Measurements from ENCODE around the gene ATP11C.

- TF ChIP-seq ZNF138 (CRISPR knock-in tag; conservative IDR thresholded peaks at IDR 0.05) (no peak), TEAD1 (CRISPR knock-in tag; IDR thresholded peaks at IDR 0.05) (no peak), NR2C2 (CRISPR knock-in tag; IDR thresholded peaks at IDR 0.05) (no peak), CTCF (IDR thresholded peaks at IDR 0.05) (no peak), CREM (CRISPR knock-in tag; IDR thresholded peaks at IDR 0.05) (no peak), TEAD4 (CRISPR knock-in tag; IDR thresholded peaks at IDR 0.05) (no peak), ATF6 (CRISPR knock-in tag; IDR thresholded peaks at IDR 0.05) (no peak), SP1 (CRISPR knock-in tag; conservative IDR thresholded peaks at IDR 0.05) (no peak), MYBL2 (CRISPR knock-in tag; IDR thresholded peaks at IDR 0.05) (no peak), MAX (CRISPR knock-in tag; IDR thresholded peaks at IDR 0.05) (no peak), ZNF121 (CRISPR knock-in tag; IDR thresholded peaks at IDR 0.05) (no peak), FOXJ3 (CRISPR knock-in tag; IDR thresholded peaks at IDR 0.05; ENCODE audit: borderline replicate concordance) (no peak)
These were observed 211.9 kb downstream of the ATP11C start for GRCh38 chrX:139720979-139721378.

Measured in WTC11 (cell line).